GM21390 (cell line): ENCODE results near the gene DNAJC13.
"Not testable (repeated sequence)": the region's sequence is repeated elsewhere in the genome, so short reads cannot be mapped to it uniquely, and the experiment has no call there.

ENCODE experiments used
- ATAC-seq: cut with Tn5 transposase; IDR thresholded peaks from one replicate; pipeline ENCODE4 v1.9.1; 2021; ENCODE audit not compliant: unreplicated experiment

Gene DNAJC13, protein sequence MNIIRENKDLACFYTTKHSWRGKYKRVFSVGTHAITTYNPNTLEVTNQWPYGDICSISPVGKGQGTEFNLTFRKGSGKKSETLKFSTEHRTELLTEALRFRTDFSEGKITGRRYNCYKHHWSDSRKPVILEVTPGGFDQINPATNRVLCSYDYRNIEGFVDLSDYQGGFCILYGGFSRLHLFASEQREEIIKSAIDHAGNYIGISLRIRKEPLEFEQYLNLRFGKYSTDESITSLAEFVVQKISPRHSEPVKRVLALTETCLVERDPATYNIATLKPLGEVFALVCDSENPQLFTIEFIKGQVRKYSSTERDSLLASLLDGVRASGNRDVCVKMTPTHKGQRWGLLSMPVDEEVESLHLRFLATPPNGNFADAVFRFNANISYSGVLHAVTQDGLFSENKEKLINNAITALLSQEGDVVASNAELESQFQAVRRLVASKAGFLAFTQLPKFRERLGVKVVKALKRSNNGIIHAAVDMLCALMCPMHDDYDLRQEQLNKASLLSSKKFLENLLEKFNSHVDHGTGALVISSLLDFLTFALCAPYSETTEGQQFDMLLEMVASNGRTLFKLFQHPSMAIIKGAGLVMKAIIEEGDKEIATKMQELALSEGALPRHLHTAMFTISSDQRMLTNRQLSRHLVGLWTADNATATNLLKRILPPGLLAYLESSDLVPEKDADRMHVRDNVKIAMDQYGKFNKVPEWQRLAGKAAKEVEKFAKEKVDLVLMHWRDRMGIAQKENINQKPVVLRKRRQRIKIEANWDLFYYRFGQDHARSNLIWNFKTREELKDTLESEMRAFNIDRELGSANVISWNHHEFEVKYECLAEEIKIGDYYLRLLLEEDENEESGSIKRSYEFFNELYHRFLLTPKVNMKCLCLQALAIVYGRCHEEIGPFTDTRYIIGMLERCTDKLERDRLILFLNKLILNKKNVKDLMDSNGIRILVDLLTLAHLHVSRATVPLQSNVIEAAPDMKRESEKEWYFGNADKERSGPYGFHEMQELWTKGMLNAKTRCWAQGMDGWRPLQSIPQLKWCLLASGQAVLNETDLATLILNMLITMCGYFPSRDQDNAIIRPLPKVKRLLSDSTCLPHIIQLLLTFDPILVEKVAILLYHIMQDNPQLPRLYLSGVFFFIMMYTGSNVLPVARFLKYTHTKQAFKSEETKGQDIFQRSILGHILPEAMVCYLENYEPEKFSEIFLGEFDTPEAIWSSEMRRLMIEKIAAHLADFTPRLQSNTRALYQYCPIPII (N-terminal part only)

GRCh38 chr3:132416807-132417694, at the start of gene DNAJC13:
Gene DNAJC13 (plus strand): TSS chr3:132417502. CDS start chr3:132434551, 17,049 bp downstream.
- peak; percentile 86 for ATAC-seq

GRCh38 chr3:132368515-132368914, 48.8 kb upstream of the DNAJC13 start:
- no peak for ATAC-seq

GRCh38 chr3:132368962-132369361, 48.3 kb upstream of the DNAJC13 start:
- no peak for ATAC-seq

GRCh38 chr3:132376945-132377354, 40.4 kb upstream of the DNAJC13 start:
- ATAC-seq: not testable (repeated sequence)

DNA sequence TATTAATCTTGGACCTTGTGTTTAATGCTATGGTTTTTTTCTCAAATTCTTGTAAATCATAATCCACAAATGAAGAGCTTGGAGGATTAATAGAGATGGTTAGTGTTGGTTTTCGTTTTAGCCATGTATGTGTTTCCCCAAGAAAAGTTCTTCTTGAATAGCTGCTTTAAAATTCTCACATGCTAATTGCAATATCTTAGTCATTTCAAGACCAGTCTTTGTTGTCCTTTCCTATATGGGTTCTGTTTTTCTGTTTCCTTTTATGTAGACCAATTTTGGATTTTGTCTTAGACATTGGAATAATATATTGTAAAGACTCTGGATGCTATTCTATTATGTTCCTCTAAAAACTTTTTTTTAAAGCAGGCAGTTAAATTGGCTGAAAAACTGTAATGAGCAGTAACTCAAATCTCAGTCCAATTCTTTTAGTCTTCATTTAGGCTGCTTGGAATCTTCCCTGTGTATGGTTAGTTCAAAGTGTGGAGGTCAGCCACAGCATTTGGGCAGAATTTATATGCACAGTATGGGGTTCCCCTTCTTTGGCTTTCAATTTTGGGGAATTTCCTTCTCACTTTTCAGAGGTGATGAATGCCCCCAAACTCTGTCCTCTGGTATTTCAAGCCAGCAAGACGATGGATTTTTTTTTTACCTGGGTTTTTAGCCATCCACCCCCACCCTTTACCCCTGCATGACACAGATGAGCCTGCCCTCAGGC, 39.1 kb upstream of the DNAJC13 start:
- ATAC-seq: no peak

DNA sequence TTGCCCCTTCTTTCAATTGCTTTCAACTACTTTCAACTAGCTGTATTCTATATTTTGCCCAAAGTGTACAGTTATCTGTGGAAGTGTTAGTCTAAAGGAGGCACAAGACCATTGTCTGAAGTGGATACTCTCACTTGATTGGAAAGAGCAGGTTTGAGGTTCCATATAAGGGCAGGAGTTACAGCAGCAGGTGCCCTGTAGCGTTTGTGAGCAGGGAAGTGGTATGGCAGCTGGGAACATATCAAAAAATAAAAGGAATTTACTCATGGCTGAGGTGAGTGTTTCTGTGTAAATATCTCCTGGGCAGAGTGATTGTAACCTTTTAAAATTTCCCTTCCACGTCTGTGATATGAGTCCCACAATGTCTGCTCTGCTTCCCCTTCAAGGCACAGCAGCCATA, 38.5 kb upstream of the DNAJC13 start:
- ATAC-seq: no peak

DNA sequence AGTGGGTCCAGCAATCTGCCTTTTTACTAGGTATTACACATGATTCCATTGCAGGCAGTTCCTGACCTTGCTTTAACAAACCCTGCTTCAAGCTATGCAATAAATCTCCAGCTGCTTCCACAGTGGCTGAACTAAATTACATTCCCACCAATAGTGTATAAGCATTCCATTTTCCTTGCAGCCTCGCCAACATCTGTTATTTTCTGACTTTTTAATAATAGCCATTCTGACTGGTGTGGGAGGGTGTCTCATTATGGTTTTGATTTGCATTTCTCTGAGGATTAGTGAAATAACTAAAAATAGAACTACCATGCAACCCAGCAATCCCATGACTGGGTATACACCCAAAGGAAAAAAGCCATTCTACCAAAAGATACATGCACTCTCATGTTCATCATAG, 36.4 kb upstream of the DNAJC13 start:
- no peak for ATAC-seq

- no peak for ATAC-seq
Observed at GRCh38 chr3:132381348-132381944, 35.9 kb upstream of the DNAJC13 start.

GRCh38 chr3:132382267-132382666, 35.0 kb upstream of the DNAJC13 start:
- ATAC-seq: no peak

GRCh38 chr3:132382688-132383194, 34.6 kb upstream of the DNAJC13 start:
- no peak for ATAC-seq

DNA sequence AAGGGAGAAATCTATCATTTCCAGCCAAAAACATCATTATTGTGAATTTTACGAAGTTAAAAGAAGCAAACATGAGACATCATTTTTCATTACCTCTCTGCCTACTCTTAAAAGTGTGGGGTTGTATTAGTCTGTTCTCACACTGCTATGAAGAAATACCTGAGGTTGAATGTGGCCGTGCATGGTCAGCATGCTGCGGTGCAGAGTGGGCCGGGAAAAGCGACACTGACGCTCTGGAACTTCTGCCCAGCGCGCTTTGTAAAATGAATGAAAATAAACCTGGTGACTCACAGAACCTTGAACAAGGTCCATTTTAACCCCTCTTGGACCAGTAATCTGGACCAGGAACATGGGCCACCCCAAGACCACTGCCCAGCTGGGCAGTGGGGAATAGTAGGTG, 31.0 kb upstream of the DNAJC13 start:
- no peak for ATAC-seq

DNA sequence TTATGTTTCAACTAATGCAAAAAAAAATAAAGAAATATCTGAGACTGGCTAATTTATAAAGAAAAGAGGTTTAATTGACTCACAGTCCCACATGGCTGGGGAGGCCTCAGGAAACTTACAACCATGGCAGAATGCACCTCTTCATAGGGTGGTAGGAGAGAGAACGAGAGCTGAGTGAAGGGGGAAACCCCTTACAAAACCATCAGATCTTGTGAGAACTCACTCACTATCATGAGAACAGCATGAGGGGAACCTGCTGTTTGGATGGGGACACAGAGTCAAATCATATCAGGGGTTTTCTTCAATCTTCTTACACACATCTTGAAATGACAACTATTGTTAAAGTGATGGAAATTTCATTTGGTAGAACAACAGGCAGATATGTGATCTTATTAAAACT, 24.6 kb upstream of the DNAJC13 start:
- not testable (repeated sequence) for ATAC-seq

DNA sequence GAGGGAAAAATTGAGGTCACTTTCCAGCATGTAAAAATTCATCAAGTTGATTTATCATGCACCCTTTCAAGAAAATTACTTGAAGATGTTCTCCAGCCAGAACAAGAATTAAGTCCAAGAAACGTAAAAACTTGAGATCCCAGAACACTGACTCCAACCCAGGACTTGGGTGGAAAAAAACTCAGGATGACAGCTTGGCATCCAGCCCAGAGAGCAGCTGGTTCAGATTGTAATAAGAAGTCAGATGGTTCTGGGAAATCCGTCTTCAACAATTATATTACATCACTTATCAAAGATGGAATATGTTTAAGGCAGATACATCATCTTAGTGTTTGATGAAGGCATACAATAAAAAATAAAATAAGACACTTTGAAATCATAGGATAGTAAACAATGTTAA, 23.0 kb upstream of the DNAJC13 start:
- ATAC-seq: no peak

DNA sequence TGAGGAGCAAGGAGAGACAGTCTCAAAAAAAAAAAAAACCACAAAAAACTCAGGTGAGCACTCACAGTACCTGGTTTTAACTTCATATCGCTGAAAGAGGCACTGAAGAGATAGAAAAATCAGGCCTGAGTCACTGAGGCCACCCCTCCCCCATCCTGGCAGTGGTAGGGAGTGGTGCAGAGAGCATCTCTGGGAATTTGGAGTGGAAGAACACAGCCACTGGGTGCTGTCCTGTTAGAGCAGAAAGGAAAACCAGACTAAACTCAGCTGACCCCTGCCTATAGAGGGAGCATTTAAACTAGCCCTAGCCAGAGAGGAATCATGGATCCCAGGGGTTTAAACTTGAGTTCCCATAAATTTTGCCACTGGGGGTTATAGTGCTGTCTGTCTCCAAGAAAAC, 22.2 kb upstream of the DNAJC13 start:
- ATAC-seq: no peak

DNA sequence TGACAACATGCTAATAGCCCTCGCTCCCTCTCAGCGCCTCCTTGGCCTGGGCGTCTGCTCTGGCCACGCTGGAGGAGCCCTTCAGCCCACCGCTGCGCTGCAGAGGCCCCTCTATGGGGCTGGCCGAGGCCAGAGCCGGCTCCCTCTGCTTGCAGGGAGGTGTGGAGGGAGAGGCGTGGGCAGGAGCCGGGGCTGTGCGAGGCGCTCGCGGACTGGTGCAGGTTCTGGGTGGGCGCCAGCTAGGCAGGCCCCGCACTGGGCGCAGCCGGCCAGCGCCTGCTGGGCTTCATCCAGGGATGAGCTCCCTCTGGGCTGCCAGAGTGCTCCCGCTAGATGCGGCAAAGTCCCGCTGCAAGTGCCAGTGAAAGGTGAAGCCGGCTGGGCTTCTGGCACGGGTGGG, 21.0 kb upstream of the DNAJC13 start:
- no peak for ATAC-seq

- not testable (repeated sequence) for ATAC-seq
Observed at GRCh38 chr3:132396776-132397175, 20.5 kb upstream of the DNAJC13 start.

GRCh38 chr3:132399054-132399929, 18.0 kb upstream of the DNAJC13 start:
- ATAC-seq: no peak

DNA sequence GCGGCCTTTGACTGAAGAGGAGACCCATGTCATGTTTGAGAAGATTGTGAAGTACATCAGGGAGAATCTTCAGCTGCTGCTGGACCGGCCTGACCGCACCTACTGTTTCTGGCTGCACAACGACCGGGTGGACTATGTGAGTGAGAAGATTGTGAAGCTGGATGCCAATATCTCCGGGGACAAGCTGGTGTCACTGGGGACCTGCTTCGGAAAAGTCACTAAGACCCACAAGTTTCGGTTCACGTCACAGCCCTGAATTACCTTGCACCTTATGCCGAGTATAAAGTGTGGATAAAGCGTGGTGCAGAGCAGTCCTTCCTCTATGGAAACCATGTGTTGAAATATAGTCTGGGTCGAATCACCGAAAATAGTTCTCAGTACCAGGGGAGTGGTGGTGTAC, 16.0 kb upstream of the DNAJC13 start:
- no peak for ATAC-seq
